HG02642 (cell line): ENCODE data around the gene OR4C11.

Experiments used
- ATAC-seq: cut with Tn5 transposase; IDR thresholded peaks from one replicate; pipeline ENCODE4 v1.9.1; 2021; ENCODE audit warnings: mild to moderate bottlenecking; ENCODE audit not compliant: unreplicated experiment, poor library complexity

Gene OR4C11

GRCh38 chr11:55607545-55607944, at the start of gene OR4C11:
Gene OR4C11 (minus strand): TSS chr11:55607645. CDS start chr11:55604373, 3,272 bp downstream.
- ATAC-seq: no peak

- no peak for ATAC-seq
Observed at GRCh38 chr11:55655096-55655495, 47.7 kb upstream of the OR4C11 start.

- no peak for ATAC-seq
Observed at GRCh38 chr11:55652560-55652959, 45.1 kb upstream of the OR4C11 start.

DNA sequence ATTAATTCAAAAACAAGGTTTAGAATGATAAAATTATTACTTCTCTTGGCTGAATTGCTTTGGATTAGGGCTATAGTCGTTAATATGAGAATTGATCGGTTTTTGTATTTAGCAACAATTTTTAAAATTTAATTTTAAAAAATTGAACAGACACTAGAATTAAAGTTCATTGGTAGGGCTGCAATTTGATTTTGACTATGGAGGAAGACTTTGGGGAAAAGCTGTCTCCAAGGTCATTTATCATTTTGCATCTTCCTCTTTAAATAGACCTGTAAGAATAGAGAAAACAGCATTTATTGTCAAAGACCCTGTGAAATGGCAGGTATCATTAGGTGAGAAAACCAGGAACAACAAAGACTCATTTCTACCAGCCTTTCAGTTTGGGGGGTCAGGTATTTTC, 40.6 kb upstream of the OR4C11 start, which contains the start of gene OR4S2:
Gene OR4S2, plus strand, starts transcription at position 301 of the 400 bp plus-strand sequence. CDS start 2,577 bp downstream, outside the sequence.
- ATAC-seq: no peak

- no peak for ATAC-seq
Observed at GRCh38 chr11:55634813-55635212, 27.4 kb upstream of the OR4C11 start, which contains the start of gene OR4P4. Gene OR4P4 (plus strand): TSS chr11:55635113.

GRCh38 chr11:55624531-55624930, 17.1 kb upstream of the OR4C11 start:
- no peak for ATAC-seq

DNA sequence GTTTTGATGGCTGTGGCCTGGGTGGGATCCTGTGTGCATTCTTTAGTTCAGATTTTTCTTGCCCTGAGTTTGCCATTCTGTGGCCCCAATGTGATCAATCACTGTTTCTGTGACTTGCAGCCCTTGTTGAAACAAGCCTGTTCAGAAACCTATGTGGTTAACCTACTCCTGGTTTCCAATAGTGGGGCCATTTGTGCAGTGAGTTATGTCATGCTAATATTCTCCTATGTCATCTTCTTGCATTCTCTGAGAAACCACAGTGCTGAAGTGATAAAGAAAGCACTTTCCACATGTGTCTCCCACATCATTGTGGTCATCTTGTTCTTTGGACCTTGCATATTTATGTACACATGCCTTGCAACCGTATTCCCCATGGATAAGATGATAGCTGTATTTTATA, 34.9 kb downstream of the OR4C11 start:
- ATAC-seq: no peak

DNA sequence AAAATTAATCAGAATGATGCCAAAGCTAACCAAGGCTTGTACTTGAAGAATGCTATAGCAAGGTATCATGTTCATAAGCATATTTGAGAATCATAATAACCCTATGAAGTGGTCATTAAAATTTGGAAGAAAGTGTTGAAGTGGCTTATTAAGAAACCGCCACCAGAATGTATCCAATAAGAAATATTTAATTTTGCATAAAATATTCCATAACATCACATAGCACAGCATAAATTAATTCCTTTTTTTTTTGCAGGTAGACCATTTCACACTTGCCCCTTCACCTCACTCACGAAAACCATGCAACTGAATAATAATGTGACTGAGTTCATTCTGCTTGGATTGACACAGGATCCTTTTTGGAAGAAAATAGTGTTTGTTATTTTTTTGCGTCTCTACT, 35.6 kb downstream of the OR4C11 start, which contains the start of gene OR4C16:
Gene OR4C16, plus strand, starts transcription at position 301 of the 400 bp plus-strand sequence. Its CDS starts 0 bp downstream, at position 301.
- ATAC-seq: no peak

GRCh38 chr11:55554169-55554568, 53.3 kb downstream of the OR4C11 start, which contains the start of gene OR4C15:
Gene OR4C15 (plus strand): TSS chr11:55554469. CDS start chr11:55554469, 0 bp downstream.
- ATAC-seq: no peak
